Measurements from ENCODE around the gene EIF4G3.

The EIF4G3 gene

GRCh38 chr1:21007876-21008275 lies 168.8 kb downstream of the EIF4G3 start:
- Histone ChIP-seq H3K79me2 (peaks cover 6% of the 10 kb centered on the region), H3K36me3 (ENCODE audit: control insufficient read depth, insufficient read depth, low read length) (no peaks in the 10 kb centered on the region), H3K4me2 (ENCODE audit: low read length) (no peak overlapping the region), H2AFZ (no peak overlapping the region), H3K9ac (no peak overlapping the region), H3K27me3 (ENCODE audit: control insufficient read depth, insufficient read depth, low read length) (no peaks in the 10 kb centered on the region), H3K27ac (no peak overlapping the region), H3K9me3 (ENCODE audit: control insufficient read depth, low read length) (no peaks in the 10 kb centered on the region), H3K4me1 (no peaks in the 10 kb centered on the region), H3K4me3 (ENCODE audit: low read depth, low read length) (no peak overlapping the region)
- TF ChIP-seq CTCF (IDR thresholded peaks at IDR 0.05), result no peak

GRCh38 chr1:21005466-21006239 lies 171.0 kb downstream of the EIF4G3 start:
- no peak overlapping the region for H2AFZ ChIP-seq
- no peaks in the 10 kb centered on the region for H3K4me1 ChIP-seq
- no peak overlapping the region for H3K4me3 ChIP-seq (ENCODE audit: low read depth, low read length)
- no peak overlapping the region for H3K4me2 ChIP-seq (ENCODE audit: low read length)
- no peaks in the 10 kb centered on the region for H3K27me3 ChIP-seq (ENCODE audit: control insufficient read depth, insufficient read depth, low read length)
- H3K36me3 ChIP-seq (ENCODE audit: control insufficient read depth, insufficient read depth, low read length), result no peaks in the 10 kb centered on the region
- no peaks in the 10 kb centered on the region for H3K9me3 ChIP-seq (ENCODE audit: control insufficient read depth, low read length)
- H3K9ac ChIP-seq, result no peak overlapping the region
- H3K27ac ChIP-seq, result no peak overlapping the region
- peaks cover 4% of the 10 kb centered on the region for H3K79me2 ChIP-seq
- no peak for TF ChIP-seq CTCF (IDR thresholded peaks at IDR 0.05)

- H3K9ac ChIP-seq, result no peak overlapping the region
- no peak overlapping the region for H2AFZ ChIP-seq
- H3K9me3 ChIP-seq (ENCODE audit: control insufficient read depth, low read length), result no peaks in the 10 kb centered on the region
- no peak overlapping the region for H3K27ac ChIP-seq
- H3K27me3 ChIP-seq (ENCODE audit: control insufficient read depth, insufficient read depth, low read length), result no peaks in the 10 kb centered on the region
- no peak for TF ChIP-seq CTCF (IDR thresholded peaks at IDR 0.05)
- no peaks in the 10 kb centered on the region for H3K79me2 ChIP-seq
- no peaks in the 10 kb centered on the region for H3K36me3 ChIP-seq (ENCODE audit: control insufficient read depth, insufficient read depth, low read length)
- H3K4me1 ChIP-seq, result no peaks in the 10 kb centered on the region
- no peak overlapping the region for H3K4me3 ChIP-seq (ENCODE audit: low read depth, low read length)
- no peak overlapping the region for H3K4me2 ChIP-seq (ENCODE audit: low read length)
These were observed 173.2 kb downstream of the EIF4G3 start for GRCh38 chr1:21003281-21004045.

- no peak overlapping the region for H3K27ac ChIP-seq
- H3K27me3 ChIP-seq (ENCODE audit: control insufficient read depth, insufficient read depth, low read length), result no peaks in the 10 kb centered on the region
- no peak overlapping the region for H3K4me2 ChIP-seq (ENCODE audit: low read length)
- no peaks in the 10 kb centered on the region for H3K9me3 ChIP-seq (ENCODE audit: control insufficient read depth, low read length)
- H3K4me3 ChIP-seq (ENCODE audit: low read depth, low read length), result no peak overlapping the region
- H2AFZ ChIP-seq, result no peak overlapping the region
- no peak for TF ChIP-seq CTCF (IDR thresholded peaks at IDR 0.05)
- no peaks in the 10 kb centered on the region for H3K4me1 ChIP-seq
- no peaks in the 10 kb centered on the region for H3K79me2 ChIP-seq
- H3K36me3 ChIP-seq (ENCODE audit: control insufficient read depth, insufficient read depth, low read length), result no peaks in the 10 kb centered on the region
- no peak overlapping the region for H3K9ac ChIP-seq
These were observed 175.7 kb downstream of the EIF4G3 start for GRCh38 chr1:21001042-21001441.
